Activated CD4-positive, alpha-beta T cell treated with anti-CD3 and anti-CD28 coated beads, Interleukin-2, amount 50 U/mL, for 48 hours (primary cell): ENCODE measurements around the gene IMMP2L.

Experiments
- DNase-seq, 2 experiments: peaks; one replicate each; pipeline ENCODE4 v3.0.0-alpha.2; 2020

Gene IMMP2L

GRCh38 chr7:111012799-111013675 is 549.3 kb downstream of the IMMP2L start:
- DNase-seq: peak in 1 of 2 experiments; percentile 26

- no peak for DNase-seq
These were observed 550.1 kb downstream of the IMMP2L start for GRCh38 chr7:111012149-111012548.

GRCh38 chr7:111011520-111011919 is 550.8 kb downstream of the IMMP2L start:
- no peak for DNase-seq

- DNase-seq: no peak
These were observed 551.5 kb downstream of the IMMP2L start for GRCh38 chr7:111010798-111011197.

GRCh38 chr7:111009526-111010040 is 552.7 kb downstream of the IMMP2L start:
- no peak for DNase-seq

GRCh38 chr7:111006691-111007090 is 555.6 kb downstream of the IMMP2L start:
- no peak for DNase-seq

- DNase-seq: no peak
These were observed 556.3 kb downstream of the IMMP2L start for GRCh38 chr7:111006040-111006439.

GRCh38 chr7:111005445-111005844 is 556.8 kb downstream of the IMMP2L start:
- no peak for DNase-seq

- no peak for DNase-seq
These were observed 557.9 kb downstream of the IMMP2L start for GRCh38 chr7:111004310-111004901.

GRCh38 chr7:111003883-111004282 is 558.4 kb downstream of the IMMP2L start:
- no peak for DNase-seq

- DNase-seq: no peak
These were observed 568.0 kb downstream of the IMMP2L start for GRCh38 chr7:110994028-110994967.

- no peak for DNase-seq
These were observed 573.3 kb downstream of the IMMP2L start for GRCh38 chr7:110988890-110989501.

GRCh38 chr7:110988348-110988747 is 573.9 kb downstream of the IMMP2L start:
- no peak for DNase-seq

GRCh38 chr7:110987127-110987693 is 575.1 kb downstream of the IMMP2L start:
- DNase-seq: no peak

- DNase-seq: no peak
These were observed 578.4 kb downstream of the IMMP2L start for GRCh38 chr7:110983822-110984456.

- DNase-seq: no peak
These were observed 585.1 kb downstream of the IMMP2L start for GRCh38 chr7:110977127-110977737.

- no peak for DNase-seq
These were observed 586.8 kb downstream of the IMMP2L start for GRCh38 chr7:110975486-110975885.

- DNase-seq: no peak
These were observed 587.9 kb downstream of the IMMP2L start for GRCh38 chr7:110974441-110974840.

GRCh38 chr7:110973196-110973990 is 588.9 kb downstream of the IMMP2L start:
- DNase-seq: no peak

- DNase-seq: no peak
These were observed 597.5 kb downstream of the IMMP2L start for GRCh38 chr7:110964775-110965174.
